Fibroblast of skin of left biceps (primary cell): ENCODE results near the gene PGA4.

ENCODE experiments used
- DNase-seq, 2 experiments: peaks; one replicate each; pipeline ENCODE4 v3.0.0-alpha.2; 2013; ENCODE audit warnings: low read depth in 2 of 2

Gene PGA4

GRCh38 chr11:61279934-61280659, 58.0 kb downstream of the PGA4 start:
- no peak for DNase-seq

- no peak for DNase-seq
Observed at GRCh38 chr11:61280883-61281580, 58.9 kb downstream of the PGA4 start.
